NCI-H748 (cell line): ENCODE data around the gene GRIK2.

Source experiments
- DNase-seq: peaks from one replicate; lab custom pipeline; 2025; ENCODE audit not compliant: unreplicated experiment; lab: John Stamatoyannopoulos, UW

GRIK2 gene

DNA sequence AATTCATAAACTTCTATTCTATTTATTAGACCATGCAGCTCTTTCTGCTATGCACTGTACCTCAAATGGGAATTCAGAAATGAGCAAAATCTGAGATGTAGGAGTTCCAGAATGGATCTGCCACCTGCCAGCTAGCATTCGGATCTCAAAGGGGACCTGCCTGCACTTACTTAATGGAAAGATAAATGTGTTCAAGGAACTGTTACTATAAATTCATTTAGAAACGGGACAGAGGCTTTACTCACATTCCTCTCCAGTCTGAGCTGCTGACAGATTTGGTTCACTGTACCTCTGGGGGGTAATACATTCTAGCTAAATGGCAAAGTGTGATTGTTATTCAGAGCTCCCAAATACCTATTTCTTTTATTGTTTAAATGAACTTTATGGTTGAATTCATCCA, 384.1 kb downstream of the GRIK2 start:
- no peak for DNase-seq

DNA sequence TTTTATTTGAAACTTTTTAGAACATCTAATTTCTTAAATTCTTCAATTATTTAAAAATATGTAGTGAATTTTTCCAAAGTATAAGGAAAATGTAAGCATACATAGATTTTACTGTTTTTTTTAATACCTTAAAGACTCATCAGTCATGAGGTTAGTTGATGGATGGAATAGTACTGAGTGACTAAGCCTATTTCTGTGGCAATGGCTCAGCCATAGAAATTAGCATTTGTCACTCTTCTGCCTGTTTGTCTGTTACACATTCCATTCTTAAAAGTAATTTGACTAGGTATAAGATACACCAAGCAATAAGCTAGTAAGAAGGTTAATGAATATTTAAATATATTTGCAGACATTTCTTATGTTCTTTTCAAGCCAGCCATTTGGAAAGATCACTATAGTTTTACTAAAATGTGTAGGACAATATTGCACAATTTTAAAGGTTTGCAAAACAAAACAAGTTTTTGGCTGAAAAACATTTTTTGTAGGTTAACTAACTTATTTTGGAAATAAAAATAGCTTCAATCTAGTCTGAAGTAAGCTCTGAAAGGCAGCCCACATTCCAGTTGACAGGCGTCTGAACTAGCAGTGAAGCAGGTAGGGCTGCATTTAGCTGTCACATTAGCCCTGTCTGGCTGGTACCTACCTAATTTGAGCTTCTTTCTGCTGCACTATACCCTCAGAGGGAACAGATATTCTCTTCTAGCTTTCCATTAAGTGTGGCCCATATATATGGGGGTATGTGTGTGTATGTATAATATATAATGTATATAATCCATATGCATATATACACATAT, 385.7 kb downstream of the GRIK2 start:
- no peak for DNase-seq

DNA sequence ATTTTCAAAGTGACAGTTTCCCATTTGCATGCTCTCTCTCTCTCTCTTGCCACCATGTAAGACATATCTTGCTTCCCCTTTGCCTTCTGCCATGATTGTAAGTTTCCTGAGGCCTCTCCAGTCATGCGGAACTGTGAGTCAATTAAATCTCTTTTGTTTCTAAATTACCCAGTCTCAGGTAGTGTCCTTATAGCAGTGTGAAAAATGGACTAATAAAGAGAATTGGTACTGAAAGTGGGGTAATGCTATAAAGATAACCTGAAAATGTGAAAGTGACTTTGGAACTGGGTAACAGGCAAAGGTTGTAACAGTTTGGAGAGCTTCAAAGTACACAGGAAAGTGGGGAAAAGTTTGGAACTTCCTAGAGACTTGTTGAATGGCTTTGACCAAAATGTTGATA, 389.8 kb downstream of the GRIK2 start:
- no peak for DNase-seq

DNA sequence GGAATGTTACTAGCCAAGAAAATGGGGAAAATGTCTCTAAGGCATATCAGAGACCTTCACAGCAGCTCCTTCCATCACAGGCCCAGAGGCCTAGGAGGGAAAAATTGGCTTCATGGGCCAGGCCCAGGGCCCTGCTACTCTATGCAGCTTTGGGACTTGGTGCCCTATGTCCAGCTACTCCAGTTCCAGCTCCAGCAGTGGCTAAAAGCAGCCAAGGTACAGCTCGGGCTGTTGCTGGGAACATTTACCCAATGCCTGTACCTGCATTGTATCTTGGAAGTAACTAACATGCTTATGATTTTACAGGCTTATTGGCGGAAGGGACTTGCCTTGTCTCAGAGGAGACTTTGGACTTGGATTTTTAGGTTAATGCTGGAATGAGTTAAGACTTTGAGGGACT, 390.6 kb downstream of the GRIK2 start:
- no peak for DNase-seq

DNA sequence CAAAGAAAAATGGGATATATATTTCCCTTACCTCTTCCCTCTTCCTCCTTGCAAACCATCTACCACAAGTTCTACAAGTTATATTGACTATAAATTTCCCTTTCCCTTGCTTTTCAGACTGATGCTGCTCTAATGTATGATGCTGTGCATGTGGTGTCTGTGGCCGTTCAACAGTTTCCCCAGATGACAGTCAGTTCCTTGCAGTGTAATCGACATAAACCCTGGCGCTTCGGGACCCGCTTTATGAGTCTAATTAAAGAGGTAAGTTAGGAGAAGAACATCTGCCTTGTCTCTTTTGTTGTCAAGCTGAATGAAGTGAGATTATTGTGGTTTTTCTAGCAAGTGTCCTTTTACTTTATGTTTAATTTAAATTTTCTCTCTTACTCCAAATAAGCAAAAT, 406.0 kb downstream of the GRIK2 start:
- peak; percentile 57 for DNase-seq

DNA sequence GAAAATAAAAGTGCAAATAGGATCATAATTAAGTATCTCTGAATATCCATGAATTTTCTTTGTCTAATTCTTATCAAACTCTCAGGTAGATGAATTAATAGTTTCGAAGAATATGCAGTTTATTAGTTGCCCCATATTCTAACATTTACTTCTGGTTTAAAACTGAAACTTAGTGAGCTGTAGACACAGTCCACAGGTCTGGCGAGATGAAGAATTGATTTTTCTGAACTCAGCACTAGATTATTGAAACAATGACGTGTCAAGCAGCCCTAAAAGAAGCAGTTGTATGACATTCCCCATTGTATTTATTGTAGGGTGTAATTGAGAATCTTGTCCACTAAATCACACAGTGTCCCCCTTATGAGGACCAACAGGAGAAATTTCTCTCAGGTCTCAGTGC, 407.1 kb downstream of the GRIK2 start:
- peak; percentile 34 for DNase-seq

DNA sequence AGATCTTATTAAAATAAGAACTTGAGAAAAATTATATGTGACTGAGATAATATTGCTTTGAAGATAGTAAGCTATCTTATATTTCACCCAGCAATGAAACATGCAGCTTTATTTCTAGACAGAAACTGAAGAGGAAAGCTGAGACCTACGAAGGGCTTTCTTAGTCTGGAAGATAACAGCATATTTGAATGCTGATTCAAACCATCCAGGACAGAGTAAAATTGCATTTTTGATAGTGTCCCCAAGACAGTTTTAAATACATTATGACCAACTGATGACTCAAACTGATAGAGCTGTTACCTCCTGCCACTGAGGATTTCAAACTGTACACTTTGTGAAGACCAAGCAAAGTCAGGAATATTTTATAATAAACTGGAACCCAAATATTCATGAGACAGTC, 409.6 kb downstream of the GRIK2 start:
- no peak for DNase-seq

DNA sequence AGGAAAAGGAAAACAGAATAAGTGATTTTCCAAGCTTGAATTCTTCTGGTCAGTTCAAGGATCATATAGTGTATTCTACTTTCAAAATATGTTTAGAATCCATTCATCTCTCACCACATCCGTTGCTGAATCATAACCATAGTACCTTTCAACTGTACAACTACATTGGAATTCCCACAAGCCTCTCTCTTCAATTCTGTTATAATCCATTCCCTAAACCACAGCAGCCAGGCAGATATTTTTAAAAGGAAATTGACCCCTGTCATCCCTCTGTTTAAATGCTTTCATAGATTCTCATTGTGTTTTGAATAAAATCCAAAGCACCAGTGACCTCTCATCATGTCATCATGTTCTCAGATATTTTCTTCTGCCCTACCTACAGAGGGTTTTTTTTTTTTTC, 412.7 kb downstream of the GRIK2 start:
- DNase-seq = no peak

DNA sequence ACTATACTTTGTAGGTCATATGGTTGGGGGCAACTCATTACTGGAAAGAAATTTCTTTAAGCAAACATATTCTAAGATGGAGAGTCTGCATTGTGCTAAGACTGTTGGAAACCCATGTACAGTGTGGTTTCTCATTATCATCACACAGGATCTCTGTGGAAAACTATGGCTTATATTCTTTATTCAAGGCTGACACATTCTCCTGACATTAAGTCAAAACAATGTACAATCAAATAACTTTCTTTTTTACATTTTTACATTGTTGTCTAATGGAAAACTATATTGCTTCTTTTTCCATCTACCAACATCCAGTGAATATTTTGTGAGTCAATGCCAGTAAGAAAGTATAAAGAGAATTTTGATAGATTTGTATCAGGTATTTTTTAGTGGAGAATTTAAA, 417.6 kb downstream of the GRIK2 start:
- DNase-seq = no peak

DNA sequence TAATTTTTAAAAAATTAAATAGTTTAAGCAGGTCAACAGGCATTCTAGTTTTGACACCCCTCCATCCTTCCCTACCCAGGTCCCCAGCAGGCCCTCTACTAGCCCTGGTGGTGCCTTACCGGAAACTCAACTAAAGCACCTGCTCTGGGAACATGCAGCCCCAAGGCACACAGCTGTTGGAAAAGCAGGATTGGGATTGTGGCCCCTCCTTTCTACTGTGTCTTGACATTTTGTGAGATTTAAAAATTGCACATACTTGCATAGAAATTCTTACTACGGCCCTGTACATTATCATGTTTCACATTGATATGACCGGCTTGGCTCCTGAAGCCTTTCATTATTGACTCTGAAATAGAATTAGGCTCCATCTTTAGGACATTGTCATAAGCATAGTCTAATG, 423.2 kb downstream of the GRIK2 start:
- no peak for DNase-seq

DNA sequence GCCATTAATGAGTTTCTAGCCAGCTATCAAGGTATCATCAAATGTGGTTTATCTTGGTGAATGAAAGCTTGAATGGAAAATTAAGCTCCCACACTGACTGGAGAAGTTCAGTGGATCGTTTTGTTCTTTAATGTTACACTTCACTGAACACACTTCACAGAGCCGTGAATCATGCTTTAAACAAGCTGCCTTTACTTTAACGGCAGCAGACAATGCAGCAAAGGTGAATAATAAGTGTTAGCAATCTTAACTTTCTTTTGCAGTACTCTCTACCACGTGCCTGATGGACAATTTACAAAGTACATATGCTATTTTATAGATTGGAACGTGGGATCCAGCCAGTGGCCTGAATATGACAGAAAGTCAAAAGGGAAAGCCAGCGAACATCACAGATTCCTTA, 424.5 kb downstream of the GRIK2 start:
- DNase-seq = peak; percentile 32

DNA sequence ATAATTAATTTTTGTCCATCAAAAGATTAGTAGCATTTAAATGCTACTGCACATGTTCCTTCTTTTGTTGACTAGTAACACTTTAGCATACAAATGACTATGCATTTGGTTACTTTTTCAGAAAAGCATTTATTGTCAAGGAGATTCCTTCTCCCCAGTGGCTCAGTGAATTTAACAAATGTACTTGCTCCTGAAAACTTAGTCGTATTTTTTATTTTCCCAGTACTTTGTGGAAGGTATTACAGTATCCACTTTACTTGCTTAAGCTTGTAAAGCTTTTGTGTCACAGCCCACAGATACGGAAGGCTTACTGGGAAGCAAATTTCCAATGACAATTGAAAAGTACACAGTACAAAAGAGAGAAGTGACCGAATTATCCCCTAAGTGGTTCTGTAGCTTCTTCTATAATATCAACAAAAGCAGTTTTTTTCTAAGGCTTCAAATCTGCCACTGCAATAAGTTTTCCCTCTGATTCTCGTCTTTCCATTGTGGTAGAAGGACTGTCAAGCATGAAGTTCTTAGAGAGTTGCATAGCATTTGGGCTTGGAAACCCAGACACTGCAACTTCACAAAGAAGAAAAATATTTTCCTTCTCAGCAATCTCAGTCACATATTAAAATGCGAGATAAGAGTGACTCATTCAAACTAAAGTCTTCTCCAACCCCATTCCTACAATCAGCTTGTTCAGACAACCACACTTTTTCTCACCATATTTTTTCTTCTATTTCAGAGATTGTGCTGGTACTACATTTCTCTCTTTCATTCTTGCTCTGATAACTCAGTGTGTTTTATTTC, 431.2 kb downstream of the GRIK2 start:
- no peak for DNase-seq

DNA sequence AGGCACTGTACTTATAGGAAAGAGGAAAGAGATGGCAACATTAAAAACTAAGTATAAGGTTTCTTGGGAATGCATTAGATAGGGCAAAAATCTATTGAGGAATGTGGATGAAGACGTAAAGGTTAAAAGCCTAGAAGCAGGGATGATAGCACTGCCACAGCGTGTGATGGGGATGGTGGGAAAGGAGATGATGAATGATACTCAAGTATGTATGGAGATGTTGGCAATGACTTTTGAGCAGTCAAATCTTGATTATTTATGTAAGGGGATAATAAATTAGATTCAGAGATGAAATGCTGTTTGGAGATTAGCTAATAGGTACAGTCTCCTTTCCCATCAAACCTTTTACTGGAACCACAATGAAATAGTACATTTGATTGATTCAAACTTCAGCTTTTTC, 432.8 kb downstream of the GRIK2 start:
- DNase-seq = no peak

DNA sequence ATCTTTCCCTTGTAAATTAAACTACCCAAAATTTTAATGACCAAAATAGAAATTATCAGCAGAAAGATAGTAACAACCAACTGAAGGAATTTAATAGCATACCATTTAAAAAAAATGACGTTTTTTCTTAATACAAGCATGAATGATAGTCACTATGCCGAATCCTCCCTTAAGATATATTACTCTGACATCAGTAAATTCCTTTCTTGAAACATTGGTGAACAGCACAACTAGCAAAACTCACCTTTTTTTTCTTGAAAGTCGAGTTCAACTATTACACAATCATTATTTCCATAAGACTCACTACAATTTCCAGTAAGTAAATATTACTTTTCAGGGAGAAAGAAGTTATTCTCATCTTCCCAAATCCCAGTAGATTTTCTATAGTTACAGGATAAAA, 433.2 kb downstream of the GRIK2 start:
- no peak for DNase-seq

DNA sequence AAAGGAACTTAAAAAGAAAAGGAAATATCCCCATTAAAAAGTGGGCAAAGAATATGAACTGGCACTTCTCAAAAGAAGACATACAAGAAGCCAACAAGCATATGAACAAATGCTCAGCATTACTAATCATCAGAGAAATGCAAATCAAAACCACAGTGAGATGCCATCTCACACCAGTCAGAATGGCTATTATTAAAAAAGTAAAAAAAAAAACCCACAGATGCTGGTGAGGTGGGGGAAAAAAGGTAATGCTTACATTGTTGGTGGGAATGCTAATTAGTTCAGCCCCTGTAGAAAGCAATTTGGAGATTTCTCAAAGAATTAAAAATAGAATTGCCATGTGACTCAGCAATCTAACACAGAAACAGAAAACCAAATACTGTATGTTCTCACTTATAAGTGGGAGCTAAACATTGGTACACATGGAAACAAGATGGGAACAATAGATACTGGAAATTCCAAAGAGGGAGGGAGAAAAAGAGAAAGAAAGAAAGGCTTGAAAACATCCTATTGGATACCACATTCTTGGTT, 437.1 kb downstream of the GRIK2 start:
- no peak for DNase-seq

DNA sequence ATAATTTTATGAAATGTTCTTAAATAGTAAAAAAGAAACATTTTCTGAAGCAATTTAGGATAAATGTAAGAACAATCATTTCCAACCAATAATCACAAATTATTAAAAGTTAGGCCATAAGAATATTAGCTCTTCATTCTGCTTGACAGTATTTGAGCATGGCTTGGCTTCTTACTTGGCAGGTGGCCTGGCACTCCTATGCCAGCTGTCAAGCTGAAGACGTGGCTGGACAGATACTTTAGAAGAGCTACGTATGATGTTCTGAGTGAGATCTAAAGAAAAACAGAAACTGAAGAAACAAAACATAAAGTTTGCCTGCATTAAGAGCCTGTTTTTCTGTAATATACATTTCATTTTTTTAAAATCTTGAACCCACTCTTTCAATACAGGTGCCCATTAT, 438.9 kb downstream of the GRIK2 start:
- DNase-seq = no peak

DNA sequence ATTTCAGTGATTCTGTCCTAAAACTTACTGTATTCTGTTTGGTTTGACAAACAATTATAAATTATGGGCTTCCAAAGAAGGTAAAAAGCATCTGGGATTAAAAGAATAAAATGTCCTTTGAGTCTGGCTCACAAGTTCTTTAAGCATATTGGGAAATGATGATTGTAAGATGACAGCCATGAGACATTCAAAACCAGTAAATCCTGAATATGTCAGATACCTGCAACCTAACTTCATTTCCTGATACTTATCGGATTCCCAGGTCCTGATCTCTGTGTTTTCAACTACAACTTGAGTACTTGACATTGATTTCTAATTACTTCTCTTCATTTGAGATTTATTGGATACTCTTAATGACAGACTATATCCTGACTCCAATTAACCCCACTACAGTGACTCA, 446.6 kb downstream of the GRIK2 start:
- DNase-seq = no peak

DNA sequence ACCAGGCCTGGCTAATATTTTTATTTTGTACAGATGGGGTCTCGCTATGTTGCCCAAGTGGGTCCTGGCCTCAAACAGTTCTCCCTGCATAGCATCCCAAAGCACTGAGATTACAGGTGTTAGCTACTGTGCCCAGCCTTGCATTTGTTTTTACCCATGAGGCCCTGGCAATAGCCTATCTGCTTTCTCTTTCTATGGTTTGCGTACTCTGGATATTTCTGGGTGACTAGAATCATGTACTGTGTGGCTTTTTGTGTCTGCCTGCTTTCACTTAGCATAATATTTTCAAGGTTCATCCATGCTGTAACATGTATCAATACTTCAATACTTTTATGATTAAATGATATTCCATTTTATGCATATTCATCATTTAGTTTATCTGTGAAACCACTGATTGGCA, 451.7 kb downstream of the GRIK2 start:
- DNase-seq = no peak

DNA sequence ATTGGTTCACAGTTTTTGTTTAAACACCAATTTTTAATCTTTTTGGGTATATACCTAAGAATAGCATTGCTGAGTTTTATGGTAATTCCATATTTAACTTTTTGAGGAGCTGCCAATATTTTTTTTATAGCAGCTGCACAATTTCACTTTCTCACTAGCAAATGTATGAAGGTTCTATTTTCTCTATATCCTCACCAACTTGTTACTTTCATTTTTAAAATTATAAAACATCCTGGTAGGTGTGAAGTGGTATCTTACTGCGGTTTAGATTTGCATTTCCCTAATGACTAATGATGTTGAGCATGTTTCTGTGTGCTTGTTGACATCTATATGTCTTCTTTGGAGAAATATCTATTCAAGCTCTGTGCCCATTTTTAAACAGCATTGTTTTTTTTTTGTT, 452.1 kb downstream of the GRIK2 start:
- no peak for DNase-seq

DNA sequence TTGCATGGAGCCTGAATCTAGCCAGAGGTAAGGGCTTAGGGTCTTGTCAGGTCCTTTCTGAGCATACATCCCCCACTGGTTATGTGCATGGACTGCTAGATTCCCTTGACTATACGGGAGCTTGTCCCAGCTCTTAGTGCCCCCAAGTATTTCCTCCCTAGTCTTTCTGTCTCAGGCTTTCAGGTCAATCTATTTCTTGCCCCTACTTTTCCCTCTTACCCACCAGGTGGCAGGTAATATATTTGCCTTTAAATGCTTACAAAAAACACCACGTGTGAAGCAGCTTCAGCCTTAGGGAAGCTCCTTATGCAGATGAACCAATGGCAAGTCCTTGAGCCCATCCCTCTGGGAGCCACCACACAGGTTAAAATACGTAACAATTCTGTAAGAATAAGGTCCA, 454.2 kb downstream of the GRIK2 start:
- no peak for DNase-seq

DNA sequence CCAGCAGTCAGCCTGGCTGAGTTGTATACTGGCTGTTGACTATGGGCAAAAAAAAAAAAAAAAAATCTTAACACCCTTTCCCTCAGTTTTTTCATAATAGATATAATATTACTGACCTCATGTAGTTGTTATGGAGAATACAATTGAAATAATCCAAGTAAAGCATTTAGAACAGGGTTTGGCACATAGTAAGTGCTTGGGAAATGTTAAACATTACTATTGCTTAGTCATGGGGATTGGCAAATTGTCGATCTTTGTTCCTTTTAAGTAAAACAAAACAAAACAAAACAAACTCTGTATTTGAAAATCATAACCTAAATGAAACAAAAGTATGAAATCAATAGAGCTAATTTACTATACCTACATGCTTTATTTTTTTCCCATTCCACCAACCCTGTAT, 458.4 kb downstream of the GRIK2 start:
- no peak for DNase-seq
